Endodermal cell (in vitro differentiated cells): ENCODE data around the gene ASPSCR1. TPM values are rescaled to one million over a fixed set of nuclear protein-coding genes. Genes with fewer than 3 reads are reported as not detected.

ENCODE experiments used
- DNase-seq: peaks from one replicate; pipeline ENCODE4 v3.0.0-alpha.2; 2017
- H3K27ac ChIP-seq: 2 replicates; pipeline ENCODE4 v1.5.1; 2013; ENCODE audit warnings: mild to moderate bottlenecking, low read depth, low read length, moderate library complexity
- H3K27me3 ChIP-seq: 2 replicates; pipeline ENCODE4 v1.6.1; 2013; ENCODE audit warnings: mild to moderate bottlenecking, low read length, moderate library complexity; ENCODE audit not compliant: insufficient read depth, control insufficient read depth, poor library complexity, severe bottlenecking
- H3K36me3 ChIP-seq: 2 replicates; pipeline ENCODE4 v1.7.0; 2013; ENCODE audit warnings: mild to moderate bottlenecking, low read length, moderate library complexity; ENCODE audit not compliant: control insufficient read depth, insufficient read depth
- H3K4me1 ChIP-seq: one replicate; pipeline ENCODE4 v1.7.0; 2013; ENCODE audit warnings: low read length; ENCODE audit not compliant: control insufficient read depth, insufficient read depth
- H3K4me3 ChIP-seq: 2 replicates; pipeline ENCODE4 v1.5.1; 2013; ENCODE audit warnings: mild to moderate bottlenecking, low read length, moderate library complexity
- H3K9ac ChIP-seq: 2 replicates; pipeline ENCODE4 v1.6.1; 2013; ENCODE audit warnings: mild to moderate bottlenecking, low read length, moderate library complexity; ENCODE audit not compliant: poor library complexity, severe bottlenecking; ENCODE audit errors: extremely low read depth
- H3K9me3 ChIP-seq: 2 replicates; pipeline ENCODE4 v1.6.1; 2013; ENCODE audit warnings: mild to moderate bottlenecking, low read length, moderate library complexity; ENCODE audit not compliant: control insufficient read depth
- H3K27ac Mint-ChIP-seq: 2 replicates; pipeline ENCODE4 v1.8.0; 2020; ENCODE audit warnings: mixed read lengths
- H3K27me3 Mint-ChIP-seq: 2 replicates; pipeline ENCODE4 v1.8.0; 2021; ENCODE audit warnings: mild to moderate bottlenecking, mixed read lengths; ENCODE audit not compliant: insufficient read depth
- H3K36me3 Mint-ChIP-seq: 2 replicates; pipeline ENCODE4 v1.8.0; 2020; ENCODE audit warnings: low read depth, mixed read lengths
- H3K4me1 Mint-ChIP-seq: 2 replicates; pipeline ENCODE4 v1.8.0; 2020; ENCODE audit warnings: mixed read lengths
- H3K4me3 Mint-ChIP-seq: 2 replicates; pipeline ENCODE4 v1.8.0; 2020; ENCODE audit warnings: mild to moderate bottlenecking, moderate library complexity, mixed read lengths
- H3K9me3 Mint-ChIP-seq: 2 replicates; pipeline ENCODE4 v1.8.0; 2020; ENCODE audit warnings: mild to moderate bottlenecking, mixed read lengths
- WGBS, 2 experiments: methylation state at CpG; one replicate each; pipeline versions ENCODE4 v1.1.5 to v1.1.7; 2013; ENCODE audit warnings: missing lambda C conversion rate in 2 of 2, mixed read lengths in 1 of 2; ENCODE audit not compliant: insufficient coverage in 1 of 2, insufficient read length in 1 of 2; 5-methylcytosine and 5-hydroxymethylcytosine counted together
- total RNA-seq, 2 donors: library from RNA; stranded (reverse); fragmentation: NEBNext Ultra II Directional in 1 of 2; extraction: Animal tissue kit (Norgen Biotek cat#: 25700) in 1 of 2; gene quantifications; 2 replicates in 1 of 2; 3 replicates in 1 of 2; pipeline ENCODE4 v1.2.1, GENCODE V29; 2021
- TF ChIP-seq, protein P1 (sequence below): fragments of 200-600 bp; sonication (generic); conservative IDR thresholded peaks from 2 replicates; pipeline ENCODE4 v1.5.0; 2021; ENCODE audit warnings: antibody characterized with exemption, mild to moderate bottlenecking

Gene ASPSCR1
- total RNA-seq, 2 donors from 2014 or later: 50.8 to 65.4 TPM

- H3K27me3 ChIP-seq: peaks cover 3% of the 10 kb centered on the region
- Mint-ChIP-seq H3K9me3 (no peaks in the 10 kb centered on the region), H3K4me1 (no peaks in the 10 kb centered on the region), H3K36me3 (peaks cover 6% of the 10 kb centered on the region), H3K4me3 (no peak overlapping the region), H3K27me3 (peaks cover 9% of the 10 kb centered on the region), H3K27ac (no peak overlapping the region)
- H3K4me3 ChIP-seq: no peak overlapping the region
- H3K4me1 ChIP-seq: peaks cover 7% of the 10 kb centered on the region
- no peaks in the 10 kb centered on the region for H3K9me3 ChIP-seq
- 94 to 98% methylated on average over 8 to 14 of the region's 14 CpGs for WGBS, 2 experiments
- no peak overlapping the region for H3K27ac ChIP-seq
- TF ChIP-seq, protein P1, sequence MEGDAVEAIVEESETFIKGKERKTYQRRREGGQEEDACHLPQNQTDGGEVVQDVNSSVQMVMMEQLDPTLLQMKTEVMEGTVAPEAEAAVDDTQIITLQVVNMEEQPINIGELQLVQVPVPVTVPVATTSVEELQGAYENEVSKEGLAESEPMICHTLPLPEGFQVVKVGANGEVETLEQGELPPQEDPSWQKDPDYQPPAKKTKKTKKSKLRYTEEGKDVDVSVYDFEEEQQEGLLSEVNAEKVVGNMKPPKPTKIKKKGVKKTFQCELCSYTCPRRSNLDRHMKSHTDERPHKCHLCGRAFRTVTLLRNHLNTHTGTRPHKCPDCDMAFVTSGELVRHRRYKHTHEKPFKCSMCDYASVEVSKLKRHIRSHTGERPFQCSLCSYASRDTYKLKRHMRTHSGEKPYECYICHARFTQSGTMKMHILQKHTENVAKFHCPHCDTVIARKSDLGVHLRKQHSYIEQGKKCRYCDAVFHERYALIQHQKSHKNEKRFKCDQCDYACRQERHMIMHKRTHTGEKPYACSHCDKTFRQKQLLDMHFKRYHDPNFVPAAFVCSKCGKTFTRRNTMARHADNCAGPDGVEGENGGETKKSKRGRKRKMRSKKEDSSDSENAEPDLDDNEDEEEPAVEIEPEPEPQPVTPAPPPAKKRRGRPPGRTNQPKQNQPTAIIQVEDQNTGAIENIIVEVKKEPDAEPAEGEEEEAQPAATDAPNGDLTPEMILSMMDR: no peak
- no peak for DNase-seq
- peaks cover 4% of the 10 kb centered on the region for H3K36me3 ChIP-seq
- H3K9ac ChIP-seq: no peak overlapping the region
Measured at GRCh38 chr17:81933178-81933699, 44.2 kb upstream of the ASPSCR1 start.

DNA sequence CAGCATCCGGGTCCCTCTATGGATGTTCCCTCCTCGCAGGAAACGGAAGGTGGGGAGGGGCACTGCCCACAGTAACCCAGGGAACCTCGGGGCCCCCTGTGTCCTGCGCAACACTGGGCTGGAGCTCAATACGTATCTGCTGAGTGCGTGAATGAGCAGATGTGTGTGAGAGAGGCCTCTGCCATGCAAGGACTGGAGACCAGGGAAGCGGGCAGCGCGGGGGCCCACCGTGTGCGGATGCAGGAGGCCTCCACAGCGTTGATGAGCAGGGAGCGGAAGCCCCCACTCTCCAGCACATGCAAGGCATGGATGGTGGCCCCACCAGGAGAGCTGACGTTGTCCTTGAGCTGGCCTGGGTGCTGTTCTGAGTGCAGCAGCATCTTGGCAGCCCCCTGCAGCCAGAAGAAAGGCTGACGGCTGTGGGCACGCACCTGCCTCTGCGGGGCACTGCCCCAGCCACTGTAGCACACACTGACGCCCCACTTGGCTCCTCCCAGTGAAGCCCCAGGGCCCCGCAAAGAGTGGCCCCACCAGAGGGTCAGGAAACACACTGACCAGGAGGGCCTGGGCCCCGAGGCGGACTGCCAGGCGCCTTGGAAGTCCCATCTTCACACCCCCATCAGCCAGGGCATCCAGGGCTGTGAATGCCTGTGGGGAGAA, 43.2 kb upstream of the ASPSCR1 start:
- Histone ChIP-seq H3K9me3 (no peaks in the 10 kb centered on the region), H3K4me1 (no peaks in the 10 kb centered on the region), H3K9ac (no peak overlapping the region), H3K27me3 (no peaks in the 10 kb centered on the region), H3K27ac (no peak overlapping the region), H3K4me3 (no peak overlapping the region), H3K36me3 (peaks cover 4% of the 10 kb centered on the region)
- WGBS, 2 experiments: 92 to 99% methylated on average over 18 to 23 of the region's 23 CpGs
- no peak overlapping the region for H3K27ac Mint-ChIP-seq
- DNase-seq: no peak
- H3K4me3 Mint-ChIP-seq: no peak overlapping the region
- peaks cover 14% of the 10 kb centered on the region for H3K27me3 Mint-ChIP-seq
- no peaks in the 10 kb centered on the region for H3K4me1 Mint-ChIP-seq
- peaks cover 6% of the 10 kb centered on the region for H3K36me3 Mint-ChIP-seq
- H3K9me3 Mint-ChIP-seq: no peaks in the 10 kb centered on the region
- TF ChIP-seq, protein P1: no peak

DNA sequence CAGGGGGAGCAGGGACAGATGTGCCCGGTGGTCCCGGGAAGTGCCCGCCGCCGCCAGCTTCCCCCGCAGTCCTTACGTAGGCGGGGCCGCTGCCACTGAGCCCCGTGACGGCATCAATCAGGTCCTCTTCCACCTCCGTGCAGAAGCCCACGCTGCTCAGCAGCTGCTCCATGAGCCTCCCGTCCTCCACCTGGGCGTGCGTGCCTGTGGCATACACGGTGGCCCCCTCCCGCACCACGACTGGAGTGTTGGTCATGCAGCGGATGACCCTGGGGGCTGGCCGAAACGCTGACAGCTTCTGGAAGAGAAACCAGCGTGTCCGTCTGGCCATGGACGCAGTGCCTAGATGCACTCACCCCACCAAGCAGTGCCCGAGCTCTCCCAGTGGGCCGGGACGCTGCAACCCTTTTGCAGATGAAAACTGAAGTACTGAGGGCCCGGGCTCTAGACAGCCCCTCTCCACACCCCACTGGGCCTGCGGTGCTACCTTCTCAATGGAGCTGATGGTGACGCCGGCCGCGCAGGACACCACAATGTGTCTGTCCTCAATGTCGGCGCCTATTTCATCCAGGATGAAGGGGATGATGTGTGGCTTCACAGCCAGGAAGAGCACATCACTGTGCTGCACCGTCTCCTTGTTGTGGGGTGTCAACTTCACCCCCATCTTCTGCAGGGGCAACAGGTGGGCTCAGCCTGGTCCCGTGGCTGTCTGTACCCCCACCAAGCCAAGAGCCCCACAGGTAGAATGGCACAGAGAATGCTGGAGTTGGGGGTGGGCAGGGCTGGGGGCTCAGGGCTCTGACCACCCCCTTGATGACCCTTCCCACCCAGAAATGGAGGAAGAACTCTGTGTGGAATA, 42.4 kb upstream of the ASPSCR1 start:
- Mint-ChIP-seq H3K27me3 (peaks cover 11% of the 10 kb centered on the region), H3K9me3 (no peaks in the 10 kb centered on the region), H3K4me1 (no peaks in the 10 kb centered on the region), H3K27ac (no peak overlapping the region), H3K4me3 (peak overlapping the region; percentile 73), H3K36me3 (peaks cover 6% of the 10 kb centered on the region)
- Histone ChIP-seq H3K27me3 (no peaks in the 10 kb centered on the region), H3K9ac (no peak overlapping the region), H3K4me1 (no peaks in the 10 kb centered on the region), H3K4me3 (peak overlapping the region; percentile 81), H3K9me3 (no peaks in the 10 kb centered on the region), H3K27ac (no peak overlapping the region), H3K36me3 (peaks cover 4% of the 10 kb centered on the region)
- TF ChIP-seq, protein P1: no peak
- WGBS, 2 experiments: 93 to 94% methylated on average over 29 to 38 of the region's 38 CpGs
- no peak for DNase-seq
